Caco-2 (cell line): ENCODE measurements around the gene GHR. TPM values are rescaled to one million over a fixed set of nuclear protein-coding genes. Genes with fewer than 3 reads are reported as not detected.

ENCODE experiments used
- BruUV-seq: library from RNA; stranded (reverse); fragments of 400-500 nt; replicated peaks from 2 replicates; lab custom pipeline; 2021; lab: Mats Ljungman, UMichigan
- CTCF ChIA-PET: fragments of 300-600 bp; sonication (Branson Sonifier 250); formaldehyde crosslinking; loops from one replicate; lab custom pipeline; 2022; ENCODE audit warnings: antibody characterized with exemption; lab: Charles Lee
- POLR2A ChIA-PET: fragments of 300-600 bp; sonication (Branson Sonifier 250); formaldehyde crosslinking; loops from one replicate; lab custom pipeline; 2022; ENCODE audit warnings: antibody characterized with exemption; lab: Charles Lee
- DNase-seq, 2 experiments: peaks; one replicate each; pipeline versions ENCODE4 v3.0.0 to v3.0.0-alpha.2; 2020 to 2022
- H3K27me3 ChIP-seq: replicated peaks from 2 replicates; pipeline ENCODE4 v1.6.0; 2011; ENCODE audit warnings: low read length; ENCODE audit not compliant: control insufficient read depth, insufficient read depth
- H3K36me3 ChIP-seq: 2 replicates; pipeline ENCODE4 v1.5.1; 2011; ENCODE audit warnings: low read length; ENCODE audit not compliant: control insufficient read depth, insufficient read depth
- H3K4me1 ChIP-seq: fragments of 250-450 bp; sonication (Bioruptor Pico); 2 replicates; pipeline ENCODE4 v1.5.1; 2020; ENCODE audit warnings: mild to moderate bottlenecking
- H3K4me3 ChIP-seq: 2 replicates; pipeline ENCODE4 v1.5.1; 2011; ENCODE audit warnings: low read depth, mild to moderate bottlenecking, control low read depth, low read length
- H3K9me3 ChIP-seq: fragments of 250-450 bp; sonication (Bioruptor Pico); 2 replicates; pipeline ENCODE4 v1.5.1; 2020; ENCODE audit warnings: mild to moderate bottlenecking, moderate library complexity
- H3K27ac Mint-ChIP-seq: one replicate; pipeline ENCODE4 v1.8.0; 2022; ENCODE audit warnings: mixed read lengths; ENCODE audit not compliant: unreplicated experiment
- H3K27me3 Mint-ChIP-seq: one replicate; pipeline ENCODE4 v1.8.0; 2022; ENCODE audit warnings: mixed read lengths; ENCODE audit not compliant: insufficient read depth, unreplicated experiment
- H3K36me3 Mint-ChIP-seq: one replicate; pipeline ENCODE4 v1.8.0; 2022; ENCODE audit warnings: mild to moderate bottlenecking, mixed read lengths; ENCODE audit not compliant: insufficient read depth, unreplicated experiment
- H3K4me1 Mint-ChIP-seq: one replicate; pipeline ENCODE4 v1.8.0; 2022; ENCODE audit warnings: low read depth, mixed read lengths; ENCODE audit not compliant: unreplicated experiment
- H3K4me3 Mint-ChIP-seq: one replicate; pipeline ENCODE4 v1.8.0; 2022; ENCODE audit warnings: mild to moderate bottlenecking, moderate library complexity, mixed read lengths; ENCODE audit not compliant: unreplicated experiment
- H3K9me3 Mint-ChIP-seq: one replicate; pipeline ENCODE4 v1.8.0; 2022; ENCODE audit warnings: mixed read lengths; ENCODE audit not compliant: unreplicated experiment
- CTCF ChIP-seq, 2 experiments: fragments of 200-600 bp in 1 of 2; IDR thresholded peaks; 1 replicate in 1 of 2; 2 replicates in 1 of 2; pipeline versions ENCODE4 v1.5.1 to v1.8.0; 2011 to 2022; ENCODE audit warnings: antibody characterized with exemption in 1 of 2, control low read depth in 1 of 2, inconsistent platforms in 1 of 2, low read depth in 1 of 2, low read length in 1 of 2, mild to moderate bottlenecking in 1 of 2, moderate library complexity in 1 of 2; ENCODE audit not compliant: insufficient read depth in 1 of 2, severe bottlenecking in 1 of 2, unreplicated experiment in 1 of 2
- intact Hi-C: fragments of 100-400 bp; cut with micrococcal nuclease; formaldehyde crosslinking; loops from one replicate; pipeline ENCODE4 v1.10.0; 2022; ENCODE audit not compliant: unreplicated experiment
- total RNA-seq: library from RNA; stranded (reverse); gene quantifications from 2 replicates; pipeline ENCODE4 v1.2.3, GENCODE V29; 2022

GHR gene
- total RNA-seq, 1 experiment from 2014 or later = 0.54 TPM

GRCh38 chr5:42467981-42468524 lies 44.8 kb downstream of the GHR start:
- no TSS peak for BruUV-seq
- Histone ChIP-seq H3K4me3 (no peak overlapping the region), H3K27me3 (no peaks in the 10 kb centered on the region), H3K9me3 (no peaks in the 10 kb centered on the region), H3K4me1 (no peaks in the 10 kb centered on the region), H3K36me3 (no peaks in the 10 kb centered on the region)
- no peaks in the 10 kb centered on the region for H3K9me3 Mint-ChIP-seq
- POLR2A ChIA-PET = no interaction called here
- CTCF ChIA-PET = no interaction called here
- intact Hi-C loops = no loop called here
- H3K27ac Mint-ChIP-seq = no peak overlapping the region
- H3K4me3 Mint-ChIP-seq = no peak overlapping the region
- H3K27me3 Mint-ChIP-seq = peaks cover 7% of the 10 kb centered on the region
- DNase-seq = no peak
- no peaks in the 10 kb centered on the region for H3K4me1 Mint-ChIP-seq
- no peaks in the 10 kb centered on the region for H3K36me3 Mint-ChIP-seq
- no peak for TF ChIP-seq CTCF (IDR thresholded peaks at IDR 0.05; ENCODE audit: insufficient read depth in 1 of 2, low read depth in 1 of 2, low read length in 1 of 2, severe bottlenecking in 1 of 2, unreplicated experiment in 1 of 2)

GRCh38 chr5:42483472-42484154 lies 60.4 kb downstream of the GHR start:
- no TSS peak for BruUV-seq
- Histone ChIP-seq H3K36me3 (no peaks in the 10 kb centered on the region), H3K27me3 (no peaks in the 10 kb centered on the region), H3K4me3 (no peak overlapping the region), H3K4me1 (no peaks in the 10 kb centered on the region), H3K9me3 (no peaks in the 10 kb centered on the region)
- Mint-ChIP-seq H3K36me3 (no peaks in the 10 kb centered on the region), H3K27me3 (peaks cover 4% of the 10 kb centered on the region), H3K27ac (no peak overlapping the region), H3K9me3 (peaks cover 7% of the 10 kb centered on the region), H3K4me1 (no peaks in the 10 kb centered on the region), H3K4me3 (no peak overlapping the region)
- intact Hi-C loops = no loop called here
- no peak for TF ChIP-seq CTCF (IDR thresholded peaks at IDR 0.05; ENCODE audit: insufficient read depth in 1 of 2, low read depth in 1 of 2, low read length in 1 of 2, severe bottlenecking in 1 of 2, unreplicated experiment in 1 of 2)
- POLR2A ChIA-PET = no interaction called here
- DNase-seq = no peak
- CTCF ChIA-PET = no interaction called here

GRCh38 chr5:42487077-42487476 lies 63.8 kb downstream of the GHR start:
- DNase-seq = no peak
- no peaks in the 10 kb centered on the region for H3K4me1 ChIP-seq
- Mint-ChIP-seq H3K9me3 (no peaks in the 10 kb centered on the region), H3K4me1 (no peaks in the 10 kb centered on the region), H3K4me3 (no peak overlapping the region), H3K27me3 (peaks cover 4% of the 10 kb centered on the region), H3K36me3 (no peaks in the 10 kb centered on the region), H3K27ac (no peak overlapping the region)
- H3K4me3 ChIP-seq = no peak overlapping the region
- H3K27me3 ChIP-seq = no peaks in the 10 kb centered on the region
- no peak for TF ChIP-seq CTCF (IDR thresholded peaks at IDR 0.05; ENCODE audit: insufficient read depth in 1 of 2, low read depth in 1 of 2, low read length in 1 of 2, severe bottlenecking in 1 of 2, unreplicated experiment in 1 of 2)
- intact Hi-C loops = no loop called here
- H3K36me3 ChIP-seq = no peaks in the 10 kb centered on the region
- BruUV-seq = no TSS peak
- POLR2A ChIA-PET = no interaction called here
- CTCF ChIA-PET = no interaction called here
- H3K9me3 ChIP-seq = no peaks in the 10 kb centered on the region
